ENCODE results near the gene CCDC142.
"Not testable (repeated sequence)": the region's sequence is repeated elsewhere in the genome, so short reads cannot be mapped to it uniquely, and the experiment has no call there.

The CCDC142 gene

GRCh38 chr2:74497777-74498499 is 15.1 kb upstream of the CCDC142 start:
- DNase-seq, result peak; percentile 37

GRCh38 chr2:74496997-74497776 is 14.4 kb upstream of the CCDC142 start:
- DNase-seq, result no peak

- DNase-seq, result no peak
Measured at GRCh38 chr2:74495440-74495839, 12.6 kb upstream of the CCDC142 start.

GRCh38 chr2:74493546-74493945 is 10.7 kb upstream of the CCDC142 start:
- no peak for DNase-seq

GRCh38 chr2:74491648-74492544 is 9.1 kb upstream of the CCDC142 start:
- DNase-seq, result no peak

- no peak for DNase-seq
Measured at GRCh38 chr2:74489906-74490305, 7.1 kb upstream of the CCDC142 start.

- no peak for DNase-seq
Measured at GRCh38 chr2:74488643-74489481, 6.1 kb upstream of the CCDC142 start.

- no peak for DNase-seq
Measured at GRCh38 chr2:74486141-74486540, 3.3 kb upstream of the CCDC142 start.

GRCh38 chr2:74483675-74484164 is 922 bp upstream of the CCDC142 start:
- DNase-seq, result not testable (repeated sequence)

GRCh38 chr2:74481961-74482800 is 617 bp downstream of the CCDC142 start:
- peak; percentile 65 for DNase-seq

GRCh38 chr2:74481431-74481830 is 1.4 kb downstream of the CCDC142 start:
- no peak for DNase-seq

GRCh38 chr2:74474899-74475298 is 7.9 kb downstream of the CCDC142 start:
- no peak for DNase-seq

GRCh38 chr2:74474481-74474880 is 8.3 kb downstream of the CCDC142 start:
- DNase-seq, result no peak

- no peak for DNase-seq
Measured at GRCh38 chr2:74472945-74473258, 9.9 kb downstream of the CCDC142 start.

GRCh38 chr2:74472086-74472944 is 10.5 kb downstream of the CCDC142 start, which contains the start of gene MRPL53:
MRPL53 (minus strand) TSS chr2:74472680; CDS start chr2:74472660, 20 bp downstream.
- DNase-seq, result peak; percentile 96

GRCh38 chr2:74471332-74472065 is 11.3 kb downstream of the CCDC142 start:
- no peak for DNase-seq

- DNase-seq, result not testable (repeated sequence)
Measured at GRCh38 chr2:74470742-74471141, 12.1 kb downstream of the CCDC142 start.

GRCh38 chr2:74464406-74464805 is 18.4 kb downstream of the CCDC142 start:
- no peak for DNase-seq

GRCh38 chr2:74462786-74463105 is 20.1 kb downstream of the CCDC142 start:
- no peak for DNase-seq

All from CD4-positive, alpha-beta T cell treated with Interleukin-12 subunit alpha and Interleukin-12 subunit beta, for 1 hour (primary cell).